Measurements from ENCODE around the gene GPX4.
"Not testable (repeated sequence)": the region's sequence is repeated elsewhere in the genome, so short reads cannot be mapped to it uniquely, and the experiment has no call there.

GPX4 gene

GRCh38 chr19:1121395-1121794 is 17.6 kb downstream of the GPX4 start:
- Histone ChIP-seq H3K27me3 (ENCODE audit: control insufficient read depth, insufficient read depth, low read length, poor library complexity, severe bottlenecking) (no peaks in the 10 kb centered on the region), H3K27ac (ENCODE audit: insufficient read depth, low read depth, low read length, poor library complexity, severe bottlenecking) (no peak overlapping the region), H3K9me3 (ENCODE audit: control insufficient read depth, low read length) (no peaks in the 10 kb centered on the region), H3K4me1 (ENCODE audit: control insufficient read depth, insufficient read depth, low read length) (no peaks in the 10 kb centered on the region), H3K36me3 (ENCODE audit: control insufficient read depth, insufficient read depth, low read length) (no peaks in the 10 kb centered on the region), H3K4me3 (ENCODE audit: insufficient read depth, low read depth, low read length) (no peak overlapping the region)
- WGBS, 2 experiments: 90 to 91% methylated on average over 10 of the region's 10 CpGs

GRCh38 chr19:1122021-1122971 is 18.5 kb downstream of the GPX4 start:
- no peaks in the 10 kb centered on the region for H3K9me3 ChIP-seq (ENCODE audit: control insufficient read depth, low read length)
- WGBS, 2 experiments: 95 to 97% methylated on average over 63 of the region's 63 CpGs
- H3K27me3 ChIP-seq (ENCODE audit: control insufficient read depth, insufficient read depth, low read length, poor library complexity, severe bottlenecking): no peaks in the 10 kb centered on the region
- no peaks in the 10 kb centered on the region for H3K36me3 ChIP-seq (ENCODE audit: control insufficient read depth, insufficient read depth, low read length)
- H3K4me3 ChIP-seq (ENCODE audit: insufficient read depth, low read depth, low read length): no peak overlapping the region
- no peak overlapping the region for H3K27ac ChIP-seq (ENCODE audit: insufficient read depth, low read depth, low read length, poor library complexity, severe bottlenecking)
- H3K4me1 ChIP-seq (ENCODE audit: control insufficient read depth, insufficient read depth, low read length): no peaks in the 10 kb centered on the region

DNA sequence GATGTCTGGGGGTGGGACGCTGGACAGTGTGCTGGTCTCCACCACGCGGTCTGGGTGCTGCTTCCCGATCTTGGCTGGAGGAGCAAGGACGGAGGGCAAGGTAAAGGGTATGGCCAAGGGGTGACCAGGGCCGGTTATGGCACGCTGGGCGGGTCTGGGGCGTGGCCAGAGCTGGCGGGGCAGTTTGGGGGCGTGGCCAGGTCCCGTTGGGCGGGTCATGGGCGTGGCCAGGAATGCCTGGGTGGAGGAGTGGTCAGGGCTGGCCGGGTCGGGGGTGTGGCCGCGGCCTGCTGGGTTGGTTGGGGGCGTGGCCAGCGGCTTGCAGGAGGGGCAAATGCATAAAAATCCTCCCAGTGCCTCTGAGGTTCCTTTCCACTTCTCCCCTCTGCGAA is 19.2 kb downstream of the GPX4 start:
- WGBS, 2 experiments: 46 to 50% methylated on average over 21 of the region's 21 CpGs
- no peak overlapping the region for H3K27ac ChIP-seq (ENCODE audit: insufficient read depth, low read depth, low read length, poor library complexity, severe bottlenecking)
- no peaks in the 10 kb centered on the region for H3K9me3 ChIP-seq (ENCODE audit: control insufficient read depth, low read length)
- no peaks in the 10 kb centered on the region for H3K4me1 ChIP-seq (ENCODE audit: control insufficient read depth, insufficient read depth, low read length)
- H3K4me3 ChIP-seq (ENCODE audit: insufficient read depth, low read depth, low read length): no peak overlapping the region
- H3K27me3 ChIP-seq (ENCODE audit: control insufficient read depth, insufficient read depth, low read length, poor library complexity, severe bottlenecking): no peaks in the 10 kb centered on the region
- no peaks in the 10 kb centered on the region for H3K36me3 ChIP-seq (ENCODE audit: control insufficient read depth, insufficient read depth, low read length)

- Histone ChIP-seq H3K4me1 (ENCODE audit: control insufficient read depth, insufficient read depth, low read length) (no peaks in the 10 kb centered on the region), H3K9me3 (ENCODE audit: control insufficient read depth, low read length) (no peaks in the 10 kb centered on the region), H3K36me3 (ENCODE audit: control insufficient read depth, insufficient read depth, low read length) (no peaks in the 10 kb centered on the region), H3K27me3 (ENCODE audit: control insufficient read depth, insufficient read depth, low read length, poor library complexity, severe bottlenecking) (no peaks in the 10 kb centered on the region), H3K4me3 (ENCODE audit: insufficient read depth, low read depth, low read length) (no peak overlapping the region), H3K27ac (ENCODE audit: insufficient read depth, low read depth, low read length, poor library complexity, severe bottlenecking) (no peak overlapping the region)
- 90 to 92% methylated on average over 20 of the region's 20 CpGs for WGBS, 2 experiments
Observed at GRCh38 chr19:1123381-1123780, 19.6 kb downstream of the GPX4 start.

DNA sequence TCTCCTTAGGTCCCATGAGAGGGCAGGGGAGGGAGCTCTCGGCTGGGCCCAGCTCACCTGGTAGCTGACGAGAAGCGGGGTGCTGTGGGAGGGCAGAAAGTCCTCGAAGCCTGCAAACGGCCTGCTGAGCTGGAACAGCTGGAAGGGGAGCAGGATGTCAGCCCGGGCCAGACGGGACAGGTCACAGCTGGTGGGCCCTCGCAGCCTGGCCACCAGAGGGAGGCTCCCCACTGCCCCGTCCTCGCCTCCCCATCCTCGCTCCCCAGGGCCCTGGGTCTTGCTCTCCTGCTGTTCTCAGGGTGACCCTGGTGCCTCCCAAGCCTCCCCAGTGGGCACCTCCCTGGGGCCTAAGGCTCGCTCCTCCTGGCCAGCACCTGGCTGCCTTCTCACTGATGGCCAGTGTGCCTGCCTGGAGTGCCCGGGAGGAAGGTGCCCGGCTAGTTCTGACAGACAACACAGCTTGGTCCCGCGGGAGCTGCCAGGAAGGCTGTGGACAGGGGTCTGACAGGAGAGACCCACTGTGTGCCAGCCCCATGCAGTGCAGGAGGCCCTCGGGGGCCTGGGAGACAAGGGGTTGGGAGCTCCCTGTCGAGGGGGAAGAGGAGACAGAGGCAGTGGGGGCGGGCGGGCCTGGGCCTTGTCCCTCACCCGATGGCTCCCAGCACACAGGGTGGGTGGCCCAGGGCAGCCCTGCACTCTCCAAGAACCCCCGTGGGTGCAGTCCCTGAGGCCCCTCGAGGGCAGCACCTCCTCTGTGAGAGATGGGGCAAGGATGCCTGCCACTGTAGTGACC is 20.3 kb downstream of the GPX4 start:
- no peaks in the 10 kb centered on the region for H3K4me1 ChIP-seq (ENCODE audit: control insufficient read depth, insufficient read depth, low read length)
- H3K9me3 ChIP-seq (ENCODE audit: control insufficient read depth, low read length): no peaks in the 10 kb centered on the region
- no peak overlapping the region for H3K4me3 ChIP-seq (ENCODE audit: insufficient read depth, low read depth, low read length)
- H3K27ac ChIP-seq (ENCODE audit: insufficient read depth, low read depth, low read length, poor library complexity, severe bottlenecking): no peak overlapping the region
- H3K27me3 ChIP-seq (ENCODE audit: control insufficient read depth, insufficient read depth, low read length, poor library complexity, severe bottlenecking): no peaks in the 10 kb centered on the region
- H3K36me3 ChIP-seq (ENCODE audit: control insufficient read depth, insufficient read depth, low read length): no peaks in the 10 kb centered on the region
- 92 to 93% methylated on average over 23 of the region's 23 CpGs for WGBS, 2 experiments

DNA sequence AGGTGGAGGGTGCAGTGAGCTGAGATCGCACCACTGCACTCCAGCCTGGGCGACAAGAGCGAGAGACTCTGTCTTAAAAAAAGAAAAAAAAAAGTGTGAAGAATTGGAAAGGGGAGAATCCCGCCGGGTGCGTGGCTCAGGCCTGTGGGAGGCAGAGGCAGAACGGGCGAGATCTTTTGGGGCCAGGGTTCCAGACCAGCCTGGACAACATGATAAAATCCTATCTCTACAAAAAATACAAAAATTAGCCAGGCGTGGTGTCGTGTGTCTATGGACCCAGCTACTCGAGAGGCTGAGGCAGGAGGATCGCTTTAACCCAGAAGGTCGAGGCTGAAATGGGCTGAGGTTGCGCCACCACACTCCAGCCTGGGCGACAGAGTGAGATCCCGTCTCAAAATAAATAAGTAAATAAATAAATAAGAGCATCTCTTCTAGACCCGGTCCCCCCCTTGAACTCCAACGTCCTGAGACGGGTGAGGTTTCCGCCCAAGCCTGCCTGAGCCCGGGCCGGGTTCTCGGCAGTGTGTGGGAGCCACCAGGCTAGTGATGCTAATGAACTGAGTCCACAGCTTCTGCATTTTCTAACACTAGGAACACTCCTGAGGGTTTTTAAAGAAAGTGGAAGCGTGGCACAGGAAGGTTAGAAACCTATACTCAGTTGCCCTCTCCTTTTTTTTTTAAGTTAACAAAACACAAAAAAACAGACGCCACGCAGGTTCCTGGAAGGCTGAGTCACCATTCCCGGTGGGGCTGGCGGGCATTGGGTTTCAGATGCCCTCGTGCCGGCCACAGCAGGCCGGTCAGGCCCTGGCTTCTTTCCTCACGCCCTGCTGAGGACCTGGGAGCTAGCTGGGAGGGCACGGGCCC is 22.0 kb downstream of the GPX4 start:
- Histone ChIP-seq H3K4me3 (ENCODE audit: insufficient read depth, low read depth, low read length) (no peak overlapping the region), H3K27me3 (ENCODE audit: control insufficient read depth, insufficient read depth, low read length, poor library complexity, severe bottlenecking) (no peaks in the 10 kb centered on the region), H3K4me1 (ENCODE audit: control insufficient read depth, insufficient read depth, low read length) (peaks cover under 1% of the 10 kb centered on the region), H3K9me3 (ENCODE audit: control insufficient read depth, low read length) (no peaks in the 10 kb centered on the region), H3K27ac (ENCODE audit: insufficient read depth, low read depth, low read length, poor library complexity, severe bottlenecking) (no peak overlapping the region), H3K36me3 (ENCODE audit: control insufficient read depth, insufficient read depth, low read length) (no peaks in the 10 kb centered on the region)
- 92 to 94% methylated on average over 33 of the region's 33 CpGs for WGBS, 2 experiments

DNA sequence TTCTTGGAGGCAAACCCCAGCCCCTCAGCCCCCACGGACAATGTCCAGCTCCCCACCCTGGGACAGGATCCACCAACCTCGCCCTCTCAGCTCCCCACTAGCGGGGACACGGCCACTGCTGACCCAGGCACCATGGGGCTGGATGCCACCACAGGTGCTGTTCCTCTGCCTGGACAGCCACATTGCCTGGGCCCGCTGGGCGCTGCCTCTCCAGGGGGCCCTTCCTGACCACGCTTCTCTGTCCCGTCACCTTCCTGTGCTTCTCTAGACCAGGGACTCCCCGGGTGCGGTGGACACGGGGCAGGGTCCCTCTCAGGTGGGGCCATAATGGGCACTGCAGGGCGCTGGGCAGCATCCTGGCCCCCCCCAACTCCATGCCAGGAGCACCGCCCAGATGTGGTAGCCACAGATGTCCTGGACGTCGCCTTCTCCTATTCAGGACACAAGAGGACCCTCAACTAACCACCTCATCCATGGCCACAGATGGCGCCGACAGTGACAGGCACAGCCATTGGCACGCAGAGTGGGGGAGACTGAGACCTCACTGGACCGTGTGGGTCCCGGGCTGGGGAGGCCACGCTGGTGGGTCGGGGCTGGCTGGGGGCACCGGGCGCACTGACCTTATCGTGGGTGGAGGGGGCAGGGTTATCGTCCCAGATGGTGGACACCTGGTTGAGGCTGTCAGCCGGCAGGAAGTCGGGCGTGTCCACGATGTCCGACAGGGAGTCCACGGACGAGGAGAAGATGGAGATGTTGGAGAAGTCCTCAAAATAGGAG is 23.4 kb downstream of the GPX4 start:
- Histone ChIP-seq H3K36me3 (ENCODE audit: control insufficient read depth, insufficient read depth, low read length) (no peaks in the 10 kb centered on the region), H3K4me1 (ENCODE audit: control insufficient read depth, insufficient read depth, low read length) (peaks cover 12% of the 10 kb centered on the region), H3K4me3 (ENCODE audit: insufficient read depth, low read depth, low read length) (no peak overlapping the region), H3K27me3 (ENCODE audit: control insufficient read depth, insufficient read depth, low read length, poor library complexity, severe bottlenecking) (no peaks in the 10 kb centered on the region), H3K27ac (ENCODE audit: insufficient read depth, low read depth, low read length, poor library complexity, severe bottlenecking) (no peak overlapping the region), H3K9me3 (ENCODE audit: control insufficient read depth, low read length) (no peaks in the 10 kb centered on the region)
- 95 to 97% methylated on average over 33 of the region's 33 CpGs for WGBS, 2 experiments

- 94 to 96% methylated on average over 17 of the region's 17 CpGs for WGBS, 2 experiments
- no peaks in the 10 kb centered on the region for H3K36me3 ChIP-seq (ENCODE audit: control insufficient read depth, insufficient read depth, low read length)
- H3K27me3 ChIP-seq (ENCODE audit: control insufficient read depth, insufficient read depth, low read length, poor library complexity, severe bottlenecking): no peaks in the 10 kb centered on the region
- H3K4me3 ChIP-seq (ENCODE audit: insufficient read depth, low read depth, low read length): no peak overlapping the region
- H3K4me1 ChIP-seq (ENCODE audit: control insufficient read depth, insufficient read depth, low read length): peaks cover 19% of the 10 kb centered on the region
- no peak overlapping the region for H3K27ac ChIP-seq (ENCODE audit: insufficient read depth, low read depth, low read length, poor library complexity, severe bottlenecking)
- no peaks in the 10 kb centered on the region for H3K9me3 ChIP-seq (ENCODE audit: control insufficient read depth, low read length)
Observed at GRCh38 chr19:1128106-1128505, 24.3 kb downstream of the GPX4 start.

GRCh38 chr19:1129084-1129483 is 25.3 kb downstream of the GPX4 start:
- not testable (repeated sequence) for H3K36me3 ChIP-seq (ENCODE audit: control insufficient read depth, insufficient read depth, low read length); H3K4me3 ChIP-seq (ENCODE audit: insufficient read depth, low read depth, low read length); H3K9me3 ChIP-seq (ENCODE audit: control insufficient read depth, low read length); H3K27me3 ChIP-seq (ENCODE audit: control insufficient read depth, insufficient read depth, low read length, poor library complexity, severe bottlenecking); H3K27ac ChIP-seq (ENCODE audit: insufficient read depth, low read depth, low read length, poor library complexity, severe bottlenecking)
- H3K4me1 ChIP-seq (ENCODE audit: control insufficient read depth, insufficient read depth, low read length): peaks cover 19% of the 10 kb centered on the region
- 91 to 94% methylated on average over 7 of the region's 7 CpGs for WGBS, 2 experiments
